A673 (cell line): ENCODE data around the gene SUCLG1. TPM values are rescaled to one million over a fixed set of nuclear protein-coding genes. Genes with fewer than 3 reads are reported as not detected.
A peak's percentile ranks its signal among the peaks of the same experiment; 100 is the strongest.

Source experiments
- BruUV-seq: library from RNA; stranded (reverse); fragments of 400-500 nt; replicated peaks from 2 replicates; lab custom pipeline; 2021; lab: Mats Ljungman, UMichigan
- CTCF ChIA-PET: fragments of 300-600 bp; sonication (Branson Sonifier 250); formaldehyde crosslinking; loops from one replicate; lab custom pipeline; 2022; ENCODE audit warnings: antibody characterized with exemption; lab: Charles Lee
- POLR2A ChIA-PET: fragments of 300-600 bp; sonication (Branson Sonifier 250); formaldehyde crosslinking; loops from one replicate; lab custom pipeline; 2022; ENCODE audit warnings: antibody characterized with exemption; ENCODE audit not compliant: low non-redundant PET; lab: Charles Lee
- DNase-seq: peaks from one replicate; pipeline ENCODE4 v3.0.0-alpha.2; 2015; ENCODE audit warnings: low spot score
- H3K27ac ChIP-seq: fragments of 200-600 bp; sonication (generic); 2 replicates; pipeline ENCODE4 v1.5.1; 2016; ENCODE audit warnings: mixed run types, low read depth, mild to moderate bottlenecking, mixed read lengths, antibody characterized with exemption, low read length; ENCODE audit not compliant: poor library complexity, severe bottlenecking
- H3K27me3 ChIP-seq: fragments of 200-600 bp; sonication (generic); replicated peaks from 2 replicates; pipeline ENCODE4 v1.6.1; 2017; ENCODE audit warnings: mixed run types, low read depth, mild to moderate bottlenecking, mixed read lengths, antibody characterized with exemption, low read length; ENCODE audit not compliant: insufficient read depth, poor library complexity
- H3K36me3 ChIP-seq: fragments of 200-600 bp; sonication (generic); 2 replicates; pipeline ENCODE4 v1.6.1; 2016; ENCODE audit warnings: mixed run types, mild to moderate bottlenecking, mixed read lengths, antibody characterized with exemption, low read length; ENCODE audit not compliant: insufficient read depth, poor library complexity, severe bottlenecking
- H3K4me1 ChIP-seq: fragments of 200-600 bp; sonication (generic); 2 replicates; pipeline ENCODE4 v1.6.1; 2017; ENCODE audit warnings: mixed run types, mild to moderate bottlenecking, mixed read lengths, antibody characterized with exemption, low read length; ENCODE audit not compliant: insufficient read depth, poor library complexity, severe bottlenecking
- H3K4me3 ChIP-seq: fragments of 200-600 bp; sonication (generic); 2 replicates; pipeline ENCODE4 v1.5.1; 2016; ENCODE audit warnings: low read depth, mixed run types, mild to moderate bottlenecking, mixed read lengths, low read length; ENCODE audit not compliant: poor library complexity, severe bottlenecking
- H3K9me3 ChIP-seq: fragments of 200-600 bp; sonication (generic); 2 replicates; pipeline ENCODE4 v1.6.1; 2016; ENCODE audit warnings: mixed run types, low read depth, mild to moderate bottlenecking, mixed read lengths, antibody characterized with exemption, low read length; ENCODE audit not compliant: poor library complexity, severe bottlenecking
- CTCF ChIP-seq: fragments of 300-800, 200-600 bp; sonication (generic); conservative IDR thresholded peaks from 2 replicates; pipeline ENCODE4 v1.5.1; 2017; ENCODE audit warnings: low read depth, mild to moderate bottlenecking, antibody characterized with exemption, low read length, moderate library complexity, mixed read lengths
- EZH2 ChIP-seq: fragments of 200-600 bp; sonication (generic); IDR thresholded peaks from 2 replicates; pipeline ENCODE4 v1.6.1; 2017; ENCODE audit warnings: borderline replicate concordance, low read depth, mild to moderate bottlenecking, mixed read lengths, antibody characterized with exemption, low read length; ENCODE audit not compliant: poor library complexity, severe bottlenecking
- intact Hi-C: fragments of 100-400 bp; cut with micrococcal nuclease; formaldehyde crosslinking; loops from one replicate; pipeline ENCODE4 v1.10.0; 2022; ENCODE audit not compliant: unreplicated experiment
- total RNA-seq: library from RNA; stranded (reverse); gene quantifications from 2 replicates; pipeline ENCODE4 v1.2.3, GENCODE V29; 2021

Gene SUCLG1
- total RNA-seq, 1 experiment from 2014 or later: 88.1 TPM

GRCh38 chr2:84493514-84493913 lies 34.4 kb upstream of the SUCLG1 start:
- TF ChIP-seq CTCF (no peak), EZH2 (no peak)
- intact Hi-C loops: loop anchor here (5.0 kb wide), 1 partner anchor 389 kb away; the partner anchor contains the start of gene TRABD2A
- POLR2A ChIA-PET: no interaction called here

GRCh38 chr2:84492571-84492970 lies 33.5 kb upstream of the SUCLG1 start:
- no peak overlapping the region for H3K4me3 ChIP-seq
- intact Hi-C loops: loop anchor here (5.0 kb wide), 1 partner anchor 390 kb away; the partner anchor contains the start of gene TRABD2A
- H3K4me1 ChIP-seq: no peaks in the 10 kb centered on the region
- BruUV-seq: no TSS peak
- no peaks in the 10 kb centered on the region for H3K9me3 ChIP-seq
- no peak for DNase-seq
- no peak overlapping the region for H3K27ac ChIP-seq
- CTCF ChIA-PET: no interaction called here
- no peaks in the 10 kb centered on the region for H3K36me3 ChIP-seq
- POLR2A ChIA-PET: no interaction called here
- no peaks in the 10 kb centered on the region for H3K27me3 ChIP-seq
- 0 out of 2 replicates have a peak, but pooled peaks have one; percentile 26 for TF ChIP-seq CTCF
- no peak for TF ChIP-seq EZH2

More at GRCh38 chr2:84493514-84493913, 34.4 kb upstream of the SUCLG1 start:
- no peaks in the 10 kb centered on the region for H3K9me3 ChIP-seq
- H3K4me3 ChIP-seq: no peak overlapping the region
- no peaks in the 10 kb centered on the region for H3K36me3 ChIP-seq
- BruUV-seq: no TSS peak
- H3K27ac ChIP-seq: no peak overlapping the region
- H3K27me3 ChIP-seq: no peaks in the 10 kb centered on the region
- CTCF ChIA-PET: no interaction called here
- DNase-seq: peak; percentile 36
- H3K4me1 ChIP-seq: no peaks in the 10 kb centered on the region

- H3K27me3 ChIP-seq: no peaks in the 10 kb centered on the region
- H3K4me1 ChIP-seq: no peaks in the 10 kb centered on the region
- no peaks in the 10 kb centered on the region for H3K36me3 ChIP-seq
- H3K27ac ChIP-seq: no peak overlapping the region
- no peak overlapping the region for H3K4me3 ChIP-seq
- intact Hi-C loops: loop anchor here (5.0 kb wide), 1 partner anchor 391 kb away; the partner anchor contains the start of gene TRABD2A
- POLR2A ChIA-PET: no interaction called here
- no peak for TF ChIP-seq EZH2
- TF ChIP-seq CTCF: no peak
- CTCF ChIA-PET: interaction anchor here (0.6 kb wide), 1 partner anchor 465 kb away, joined by 6 read pairs; no protein-coding TSS in a partner anchor
- DNase-seq: no peak
- no TSS peak for BruUV-seq
- H3K9me3 ChIP-seq: no peaks in the 10 kb centered on the region
Observed at GRCh38 chr2:84491741-84492140, 32.7 kb upstream of the SUCLG1 start.
